ENCODE results near the gene LBX1.

The LBX1 gene

DNA sequence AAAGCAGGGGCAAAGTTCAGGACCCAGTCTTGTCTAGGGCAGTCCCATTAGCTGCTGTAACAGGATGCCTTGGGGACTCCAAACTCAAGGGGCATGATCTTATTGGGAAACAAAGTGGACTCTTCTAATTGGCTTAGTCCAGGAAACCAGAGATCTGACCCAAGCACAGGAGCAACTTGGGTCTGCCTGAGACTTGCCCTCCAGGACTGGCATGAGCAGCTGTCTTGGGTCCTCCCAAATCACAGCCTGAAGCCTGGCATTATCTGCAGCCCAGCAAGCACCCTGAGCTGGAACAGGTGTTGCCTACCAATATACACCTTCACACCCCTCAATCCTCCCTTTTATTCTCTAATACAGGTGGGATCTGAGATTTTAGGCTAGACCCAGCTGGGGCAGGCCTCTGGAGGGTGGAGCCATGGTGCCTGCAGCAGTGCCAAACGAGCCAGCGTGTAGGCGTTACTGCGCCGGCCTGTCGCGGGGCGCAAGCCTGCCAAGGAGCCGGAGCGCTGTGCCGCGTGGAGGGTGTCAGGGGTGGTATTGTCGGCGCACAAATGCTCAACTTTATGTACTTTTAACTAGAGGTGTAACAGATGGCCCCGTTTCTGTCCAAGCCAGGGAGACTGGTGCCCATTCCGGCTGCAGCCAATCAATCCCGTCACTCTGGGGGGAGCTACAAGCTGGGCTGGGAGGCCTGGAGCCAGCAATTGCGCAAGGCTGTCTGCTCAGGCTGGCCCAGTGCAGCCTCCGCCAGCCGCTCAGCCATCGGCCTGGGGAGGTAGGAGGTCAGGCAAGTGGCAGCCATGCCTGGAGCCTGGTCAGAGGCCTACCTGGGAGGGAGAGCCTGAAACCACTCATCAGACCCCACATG lies 12.8 kb upstream of the LBX1 start:
- DNase-seq, result no peak

DNA sequence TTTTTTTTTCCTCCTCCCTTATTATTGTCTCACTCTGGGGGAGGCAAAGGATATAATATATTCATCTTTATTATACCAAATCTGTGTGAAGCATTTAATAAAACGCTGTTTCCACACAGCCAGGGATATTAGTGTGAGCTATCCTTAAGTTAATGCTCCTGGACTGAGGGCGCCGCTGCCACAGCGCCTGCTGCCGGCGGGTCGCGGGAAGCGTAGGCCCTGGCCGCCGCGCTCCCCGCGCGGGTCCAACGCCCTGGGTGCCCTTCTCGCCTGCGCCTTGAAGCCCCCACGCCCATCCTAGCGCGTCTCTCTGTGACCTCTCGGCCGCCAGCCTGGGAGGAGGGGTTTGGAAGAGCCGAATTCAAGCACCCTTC lies 9.5 kb upstream of the LBX1 start:
- DNase-seq, result no peak

DNA sequence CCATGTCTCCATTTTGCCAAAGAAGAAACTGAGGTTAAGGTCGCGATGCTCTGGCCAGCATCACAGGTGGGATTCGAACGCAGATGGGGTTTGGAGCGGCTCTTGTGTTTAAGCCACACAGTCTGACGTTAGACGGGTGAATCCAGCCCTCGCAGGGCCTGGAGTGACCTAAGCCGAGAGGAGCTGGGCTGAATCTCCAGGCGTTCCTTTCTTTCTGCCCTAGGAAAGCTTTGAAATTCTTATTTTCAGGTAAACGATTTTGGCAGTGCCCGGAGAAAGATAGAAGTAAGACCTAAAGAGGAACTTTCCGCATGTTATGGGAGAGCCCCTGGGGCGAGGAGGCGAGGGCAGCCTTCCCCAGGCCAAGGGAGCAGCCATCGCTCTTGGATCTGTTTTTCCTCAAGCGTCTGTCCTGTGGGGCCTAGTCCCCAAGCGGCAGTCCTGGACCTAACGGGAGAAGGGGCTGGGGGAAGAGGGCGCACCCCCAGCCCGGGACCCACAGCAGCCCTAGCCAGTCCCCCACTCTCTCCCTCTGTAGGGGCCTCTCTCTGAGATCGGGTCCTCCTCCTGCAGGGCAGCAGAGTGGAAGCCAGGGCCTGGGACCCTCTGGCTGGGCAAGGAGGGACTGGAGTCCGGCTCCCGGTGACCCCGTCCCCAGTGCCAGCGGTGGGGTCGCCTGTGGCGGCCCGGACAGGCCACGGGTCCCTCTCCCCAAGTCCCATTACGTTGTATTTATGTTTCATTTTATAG lies 8.9 kb upstream of the LBX1 start:
- no peak for DNase-seq

- DNase-seq, result no peak
These were observed 8.1 kb upstream of the LBX1 start for GRCh38 chr10:101237081-101237981.

- DNase-seq, result no peak
These were observed 7.3 kb upstream of the LBX1 start for GRCh38 chr10:101236376-101237080.

DNA sequence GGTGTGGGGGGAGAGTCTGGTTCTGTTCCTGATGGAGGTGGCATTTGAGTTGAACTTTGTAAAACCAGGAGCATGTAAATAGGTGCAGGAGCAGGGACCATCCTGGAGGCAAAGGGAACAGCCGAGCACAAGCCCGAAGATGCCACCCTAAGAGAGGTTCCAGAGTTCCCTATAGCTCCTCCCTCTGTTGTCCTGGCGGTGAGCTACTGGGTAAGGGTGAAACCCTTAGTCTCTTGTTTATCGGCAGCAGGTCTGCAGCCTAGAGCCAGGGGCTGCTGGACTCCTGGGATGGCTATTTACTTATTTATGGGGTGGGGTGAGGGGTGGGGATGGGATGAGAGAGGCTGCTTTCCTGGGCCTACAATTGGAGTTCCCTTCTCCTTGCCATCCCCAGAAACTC lies 6.5 kb upstream of the LBX1 start:
- DNase-seq, result no peak

- DNase-seq, result no peak
These were observed 5.1 kb upstream of the LBX1 start for GRCh38 chr10:101234333-101234732.

GRCh38 chr10:101233863-101234262 lies 4.6 kb upstream of the LBX1 start:
- DNase-seq, result no peak

DNA sequence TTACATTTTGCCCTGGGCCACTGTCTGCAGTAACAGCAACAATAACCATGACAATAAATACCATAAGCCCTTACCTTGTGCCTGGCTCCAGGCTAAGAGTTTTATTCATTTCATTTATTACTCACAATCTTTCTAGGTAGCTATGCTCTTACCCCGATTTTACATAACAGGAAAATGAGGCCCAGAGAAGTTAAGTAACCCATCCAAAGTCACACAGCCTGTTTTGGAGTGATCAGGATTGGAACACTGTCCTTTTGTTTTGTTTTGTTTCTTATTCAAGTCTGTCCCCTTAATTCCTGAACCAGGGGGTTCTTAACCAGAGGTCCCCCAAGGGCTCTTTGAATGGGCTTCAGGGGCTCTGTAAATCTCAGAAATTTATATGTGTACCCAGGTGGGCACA lies 4.2 kb upstream of the LBX1 start:
- DNase-seq, result no peak

GRCh38 chr10:101231912-101232689 lies 2.8 kb upstream of the LBX1 start:
- no peak for DNase-seq

- DNase-seq, result no peak
These were observed 1.8 kb upstream of the LBX1 start for GRCh38 chr10:101231092-101231491.

GRCh38 chr10:101230183-101230917 lies 1.1 kb upstream of the LBX1 start:
- DNase-seq, result no peak

- DNase-seq, result no peak
These were observed 347 bp downstream of the LBX1 start for GRCh38 chr10:101228966-101229265.

DNA sequence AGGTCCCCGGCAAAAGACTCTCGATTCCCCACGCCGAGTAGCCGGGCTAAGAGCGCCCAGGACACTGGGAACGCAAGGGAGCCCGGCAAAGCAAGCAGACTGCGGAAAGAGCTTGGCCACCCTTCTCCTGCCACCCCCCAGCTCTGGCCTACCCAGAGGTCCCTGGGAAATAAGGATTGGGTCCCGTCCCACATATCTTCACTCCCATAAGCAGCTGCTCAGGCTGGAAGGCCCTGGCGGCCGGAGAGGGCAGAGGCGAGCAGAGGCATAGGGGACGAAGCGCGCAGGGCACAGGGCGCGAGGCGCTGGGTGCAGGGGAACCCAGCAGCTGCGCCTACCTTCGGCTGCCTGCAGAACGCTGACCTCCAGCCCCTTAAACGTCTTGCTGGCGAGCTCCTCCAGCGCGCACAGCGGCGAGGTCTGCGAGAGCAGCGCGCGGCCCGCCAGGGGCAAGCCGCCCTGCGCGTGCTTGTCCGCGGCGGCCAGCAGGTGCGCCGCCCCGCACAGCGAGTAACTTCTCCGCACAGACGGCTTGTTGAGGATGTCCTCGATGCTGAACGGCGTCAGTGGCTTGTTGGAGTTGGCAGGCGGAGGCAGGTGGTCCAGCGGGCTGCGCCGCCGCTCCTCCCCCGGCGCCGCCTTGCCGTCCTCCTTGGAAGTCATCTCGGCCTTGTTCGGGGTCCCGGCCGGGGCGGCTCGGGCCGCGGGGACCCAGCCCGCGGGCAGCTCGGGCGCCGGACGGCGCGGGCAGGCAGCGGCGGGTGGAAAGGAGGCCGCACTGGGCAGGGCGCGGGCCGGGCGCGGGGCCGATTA lies 904 bp downstream of the LBX1 start:
- no peak for DNase-seq

- DNase-seq, result no peak
These were observed 1.7 kb downstream of the LBX1 start for GRCh38 chr10:101227429-101228152.

- DNase-seq, result no peak
These were observed 2.5 kb downstream of the LBX1 start for GRCh38 chr10:101226491-101227428.

DNA sequence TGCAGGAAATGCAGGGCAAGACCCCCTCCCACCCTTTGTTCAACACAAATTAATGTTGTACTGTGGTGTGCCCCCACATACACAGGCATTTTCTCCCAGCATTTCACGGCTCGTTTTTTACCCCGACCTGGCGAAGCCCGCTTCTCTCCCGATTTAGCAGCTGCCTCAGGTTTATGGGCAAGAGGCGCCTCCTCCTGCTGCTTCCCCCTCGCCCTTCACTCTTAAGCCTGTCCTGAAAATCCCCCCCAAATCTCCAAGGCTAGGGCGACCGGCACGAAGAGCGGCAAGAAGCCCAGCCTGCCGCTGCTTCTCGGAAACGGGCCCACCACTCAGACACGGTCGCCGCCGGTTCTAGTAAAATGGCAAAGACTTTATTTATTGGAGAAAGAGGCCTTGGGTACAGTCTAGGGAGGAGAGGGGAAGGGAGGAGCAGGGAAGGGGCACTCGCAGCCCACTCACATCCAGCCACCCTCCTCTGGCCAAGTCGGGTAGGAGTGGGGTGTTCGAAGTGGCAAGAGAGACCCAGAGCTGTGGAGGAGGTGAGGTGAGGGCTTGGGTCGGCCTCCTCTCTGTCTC lies 3.3 kb downstream of the LBX1 start:
- no peak for DNase-seq
